NCI-H2029 (cell line): ENCODE data around the gene SNIP1.
"Not testable (repeated sequence)": the region's sequence is repeated elsewhere in the genome, so short reads cannot be mapped to it uniquely, and the experiment has no call there.

ENCODE experiments used
- DNase-seq: peaks from one replicate; lab custom pipeline; 2025; lab: John Stamatoyannopoulos, UW

Gene SNIP1

DNA sequence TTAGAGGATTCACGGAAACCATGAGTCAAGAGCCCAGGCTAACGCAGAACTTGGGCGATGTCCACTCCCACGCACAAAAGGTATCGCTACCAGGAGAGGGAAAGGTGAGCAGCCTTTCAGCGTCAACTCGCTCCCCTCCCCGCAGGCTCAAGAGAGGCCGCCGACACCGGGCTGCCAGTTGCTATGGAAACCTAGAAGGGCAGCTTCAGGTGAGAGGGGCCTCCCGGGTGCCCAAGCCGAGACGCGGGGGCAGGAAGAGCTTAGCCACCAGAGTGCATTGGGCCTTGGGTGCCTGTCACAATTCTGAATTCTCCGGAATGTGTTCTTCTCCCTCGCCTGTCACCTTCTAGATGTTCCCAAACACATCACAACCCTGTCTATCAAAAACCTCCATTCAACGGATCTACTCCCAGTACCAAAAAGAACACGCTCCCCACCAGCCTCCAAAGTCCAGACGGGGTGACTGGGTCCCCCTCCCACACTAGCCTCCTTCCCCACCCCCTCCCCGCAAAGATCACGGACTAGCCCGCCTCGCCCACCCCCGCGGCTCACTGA is 40.2 kb downstream of the SNIP1 start:
- peak; percentile 91 for DNase-seq

DNA sequence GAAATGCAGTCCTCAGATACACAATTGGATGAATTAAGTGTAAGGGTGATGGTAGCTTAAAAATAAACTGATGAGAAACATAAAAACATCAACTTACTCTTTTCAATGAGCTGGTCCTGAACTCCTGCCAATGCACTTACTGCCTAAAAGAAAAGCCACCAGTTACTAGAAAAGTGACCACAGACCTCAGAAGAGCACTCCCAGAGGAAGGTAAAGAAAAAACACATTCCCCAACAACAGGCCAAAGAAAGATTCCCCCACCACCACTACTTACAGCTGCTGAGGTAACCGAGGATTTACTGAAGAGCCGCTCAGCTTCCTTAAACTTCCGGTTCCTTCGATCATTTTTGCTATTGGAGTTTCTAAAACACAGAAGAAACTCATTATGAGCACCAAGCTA is 44.9 kb downstream of the SNIP1 start:
- no peak for DNase-seq

DNA sequence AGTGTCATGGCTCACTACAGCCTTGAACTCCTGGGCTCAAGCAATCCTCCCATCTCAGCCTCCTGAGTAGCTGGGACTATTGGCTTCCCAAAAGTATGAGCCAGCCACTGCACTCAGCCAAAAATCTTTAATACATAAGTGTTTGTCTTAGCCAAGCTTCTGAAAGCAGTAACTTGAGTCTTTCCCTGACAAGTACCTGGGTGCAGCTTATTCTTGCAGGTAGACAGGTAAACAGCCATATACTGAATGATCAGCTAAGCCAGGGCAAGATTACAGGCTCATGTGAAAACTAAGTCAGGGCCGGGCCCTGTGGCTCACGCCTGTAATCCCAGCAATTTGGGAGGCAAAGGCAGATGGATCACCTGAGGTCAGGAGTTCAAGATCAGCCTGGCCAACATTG is 47.4 kb downstream of the SNIP1 start:
- DNase-seq = no peak

DNA sequence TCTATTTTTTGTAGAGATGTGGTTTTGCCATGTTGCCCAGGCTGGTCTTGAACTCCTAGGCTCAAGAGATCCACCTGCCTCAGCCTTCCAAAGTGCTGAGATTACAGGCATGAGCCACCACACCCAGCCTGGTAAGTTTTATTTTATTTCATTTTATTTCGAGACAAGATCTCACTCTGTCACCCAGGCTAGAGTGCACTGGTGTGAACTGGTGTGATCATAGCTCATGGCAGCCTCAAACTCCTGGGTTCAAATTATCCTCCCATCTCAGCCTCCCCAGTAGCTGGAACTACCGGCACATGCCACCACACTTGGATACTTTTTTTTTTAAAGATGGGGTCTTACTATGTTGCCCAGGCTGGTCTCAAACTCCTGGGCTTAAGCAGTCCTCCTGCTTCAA is 51.3 kb downstream of the SNIP1 start:
- DNase-seq = not testable (repeated sequence)

DNA sequence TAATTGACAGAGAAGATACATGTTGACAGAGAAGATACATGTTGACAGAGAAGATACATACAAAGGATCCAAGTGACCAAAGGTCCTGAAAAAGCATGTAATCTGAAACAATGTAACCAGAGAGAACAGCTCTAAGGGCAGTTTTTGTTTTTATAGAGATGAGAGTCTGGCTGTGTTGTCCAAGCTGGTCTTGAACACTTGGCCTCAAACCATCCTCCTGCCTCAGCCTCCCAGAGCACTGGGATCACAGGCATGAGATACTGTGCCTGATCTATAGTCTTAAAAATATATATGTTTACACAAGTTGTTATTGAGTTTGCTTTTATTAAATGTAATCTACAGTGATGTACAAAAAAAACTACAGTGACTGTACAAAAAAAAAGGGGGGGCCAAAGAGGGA is 52.0 kb downstream of the SNIP1 start:
- DNase-seq = no peak

DNA sequence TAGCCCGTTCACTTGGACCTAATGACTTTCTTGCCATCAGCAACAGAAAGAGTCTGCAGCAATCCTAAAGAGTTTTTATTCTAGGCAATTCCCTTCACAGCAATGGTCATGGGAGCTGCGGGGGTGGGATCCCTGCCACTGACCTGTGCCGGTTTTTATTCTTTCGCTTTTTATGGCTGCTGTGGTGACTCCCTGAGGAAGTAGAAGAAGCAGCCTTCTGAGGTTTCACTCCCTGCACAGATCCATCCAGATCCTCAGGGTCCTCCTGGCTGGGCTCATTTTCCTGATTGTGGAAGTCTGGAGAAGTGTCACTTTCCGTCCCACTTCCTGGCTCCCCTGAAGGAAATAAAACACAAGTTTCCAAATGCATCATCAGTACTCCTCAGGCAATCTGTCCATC is 52.4 kb downstream of the SNIP1 start:
- no peak for DNase-seq

DNA sequence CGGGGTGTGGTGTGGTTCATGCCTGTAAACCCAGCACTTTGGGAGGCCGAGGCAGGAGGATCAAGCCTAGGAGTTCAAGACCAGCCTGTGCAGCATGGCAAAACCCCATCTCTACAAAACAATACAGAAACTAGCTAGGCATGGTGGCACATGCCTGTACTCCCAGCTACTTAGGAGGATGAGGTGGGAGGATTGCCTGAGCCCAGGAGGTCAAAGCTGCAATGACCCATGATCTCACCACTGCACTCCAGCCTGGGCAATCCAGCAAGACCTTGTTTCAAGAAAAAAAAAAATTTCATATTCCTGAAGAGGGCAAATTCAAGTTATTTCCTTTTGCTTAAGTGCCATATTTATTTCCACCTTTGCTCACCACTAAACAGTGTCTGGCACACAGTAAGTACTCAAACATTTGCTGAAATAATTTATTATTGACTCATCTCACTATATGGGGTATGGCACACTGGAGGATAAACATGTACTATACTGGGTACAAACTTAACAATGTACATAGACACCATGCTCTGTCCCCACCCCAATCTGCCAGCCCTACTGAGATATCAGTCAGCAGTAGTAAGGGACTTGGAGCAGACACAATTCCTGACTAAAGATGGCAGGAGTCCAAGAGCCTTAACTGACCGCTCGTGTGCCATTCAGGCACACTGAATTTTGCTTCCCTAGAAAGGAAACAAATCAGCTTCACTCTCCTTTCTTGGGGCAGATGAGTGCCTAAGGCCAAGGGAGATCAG is 55.0 kb downstream of the SNIP1 start:
- peak; percentile 94 for DNase-seq

DNA sequence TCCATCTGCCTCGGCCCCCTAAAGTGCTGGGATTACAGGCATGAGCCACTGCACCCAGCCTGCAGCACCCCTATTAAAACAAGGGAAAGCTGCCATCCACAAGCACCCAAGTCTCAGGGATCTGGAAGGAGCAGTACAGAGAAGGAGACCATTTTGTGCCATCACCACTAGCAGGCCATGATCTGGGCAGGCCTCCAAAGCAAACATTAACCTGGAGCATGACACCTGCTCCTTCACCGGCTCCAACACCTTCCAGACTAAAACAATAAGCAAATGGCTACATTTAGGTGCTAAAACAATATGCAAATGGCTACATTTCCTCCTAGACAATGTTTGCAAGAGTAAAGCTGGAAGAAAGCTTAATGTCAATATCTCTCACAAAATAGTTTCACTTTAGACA is 56.3 kb downstream of the SNIP1 start:
- peak; percentile 100 for DNase-seq

DNA sequence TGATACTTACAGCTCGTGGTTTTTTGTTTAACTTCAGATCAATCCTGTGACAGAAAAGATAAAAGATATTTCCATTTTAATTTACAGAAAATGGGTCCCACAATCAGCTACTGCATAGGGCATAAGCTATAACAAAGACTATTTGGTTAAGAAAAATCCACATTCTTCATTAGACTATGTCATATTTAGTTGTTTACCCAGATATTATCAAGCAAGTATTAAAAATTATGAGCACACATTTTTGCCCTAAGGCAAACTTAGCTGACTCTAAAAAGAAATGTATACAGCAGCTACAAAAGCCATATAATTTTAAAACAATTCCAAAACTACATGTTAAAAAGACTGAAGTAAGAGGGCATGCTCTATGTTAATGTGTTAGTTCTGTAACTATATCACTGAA is 58.2 kb downstream of the SNIP1 start:
- no peak for DNase-seq

DNA sequence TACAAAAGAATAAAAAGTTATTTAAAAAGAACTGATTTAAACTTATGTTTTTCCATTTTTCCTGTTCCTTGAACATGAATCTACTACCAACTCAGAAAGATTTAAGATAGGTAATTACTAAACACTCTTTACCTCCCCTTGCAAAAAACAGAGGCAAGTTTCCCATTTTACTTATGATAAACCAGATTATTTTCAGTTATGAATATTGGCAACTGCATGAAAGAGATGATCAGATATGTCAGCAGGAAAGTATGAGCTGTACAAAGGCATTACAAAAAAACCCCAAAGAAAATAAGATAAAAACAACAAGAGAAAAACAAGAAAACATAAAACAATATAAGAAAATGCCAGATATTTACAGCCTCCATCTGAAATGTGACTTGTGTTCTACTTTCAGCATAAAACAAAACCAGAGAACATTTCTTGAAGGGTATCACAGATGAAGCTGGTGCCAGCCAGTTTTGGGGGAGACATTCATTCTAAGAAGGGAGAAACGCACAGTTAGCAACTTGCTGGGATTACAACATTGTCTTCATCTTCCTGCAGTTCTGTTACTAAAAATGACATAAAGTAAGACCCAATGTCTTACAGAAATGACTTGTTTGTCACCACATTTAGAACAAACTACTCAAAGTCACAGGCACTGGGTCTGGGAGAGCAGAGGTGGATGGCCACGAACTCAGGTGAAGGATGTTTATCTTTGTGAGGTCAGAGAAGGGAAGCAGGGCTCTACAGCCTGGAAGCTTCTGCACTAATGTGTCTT is 60.6 kb downstream of the SNIP1 start:
- no peak for DNase-seq

DNA sequence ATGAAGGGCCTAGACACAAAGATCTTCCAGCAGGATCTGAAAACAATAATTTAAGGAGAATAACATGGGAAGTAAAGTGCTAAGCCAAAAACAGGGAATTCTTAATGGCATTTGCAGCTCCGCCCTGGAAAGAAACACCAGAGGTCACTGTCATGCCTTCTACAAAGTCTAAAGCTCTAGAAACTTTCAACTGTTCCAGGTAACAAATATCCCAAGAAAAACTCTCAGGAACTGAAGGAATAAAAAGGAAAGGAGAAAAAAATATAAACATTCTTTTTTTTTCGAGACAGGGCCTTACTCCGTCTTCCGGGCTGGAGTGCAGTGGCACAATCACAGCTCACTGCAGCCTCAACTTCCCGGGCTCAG is 66.5 kb downstream of the SNIP1 start:
- DNase-seq = no peak

DNA sequence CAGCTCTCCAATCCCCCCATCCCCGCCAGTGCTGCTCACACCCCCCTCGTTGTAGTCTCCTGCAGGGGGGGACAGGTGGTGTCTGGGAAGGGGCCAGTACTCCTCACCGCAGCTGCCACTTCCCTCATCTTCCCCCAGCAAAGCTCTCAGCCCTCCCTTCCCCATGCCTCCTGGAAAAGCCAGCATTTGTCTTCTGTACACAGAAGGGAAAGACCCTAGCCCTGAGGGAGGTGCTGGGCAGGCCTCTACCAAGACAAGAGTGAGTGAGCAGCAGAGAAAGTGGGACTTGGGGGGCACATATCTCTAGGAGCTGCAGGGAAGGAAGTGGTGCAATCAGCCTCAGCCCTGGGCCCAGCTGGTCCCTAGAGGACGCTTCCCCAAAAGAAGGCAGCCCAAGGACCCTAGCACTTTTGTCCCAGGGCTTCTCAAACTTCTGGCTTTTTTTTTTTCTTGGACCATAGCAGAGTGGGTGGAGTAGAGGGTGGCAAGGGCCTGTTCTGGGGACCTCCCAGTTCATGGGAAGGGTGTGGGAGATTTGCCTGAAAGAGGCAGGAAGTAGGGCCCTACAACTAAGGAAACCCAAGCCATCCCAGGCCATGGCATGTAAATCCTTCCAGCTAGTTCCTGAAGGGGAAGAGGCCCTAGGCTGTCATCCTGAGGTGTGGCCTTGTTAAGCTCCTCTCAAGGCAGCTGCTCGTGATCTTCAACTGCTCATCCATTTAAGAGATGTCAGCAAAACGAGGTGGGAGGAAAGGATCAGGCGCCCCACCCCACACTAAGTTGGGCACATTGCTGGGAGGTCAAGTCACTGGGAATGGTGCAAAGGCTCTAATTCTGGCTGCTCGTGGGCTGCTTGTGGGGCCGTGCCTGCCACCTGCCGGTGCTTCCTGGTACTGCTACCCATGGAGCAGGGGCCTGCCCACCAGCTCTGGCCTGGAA is 67.1 kb downstream of the SNIP1 start:
- peak; percentile 70 for DNase-seq

DNA sequence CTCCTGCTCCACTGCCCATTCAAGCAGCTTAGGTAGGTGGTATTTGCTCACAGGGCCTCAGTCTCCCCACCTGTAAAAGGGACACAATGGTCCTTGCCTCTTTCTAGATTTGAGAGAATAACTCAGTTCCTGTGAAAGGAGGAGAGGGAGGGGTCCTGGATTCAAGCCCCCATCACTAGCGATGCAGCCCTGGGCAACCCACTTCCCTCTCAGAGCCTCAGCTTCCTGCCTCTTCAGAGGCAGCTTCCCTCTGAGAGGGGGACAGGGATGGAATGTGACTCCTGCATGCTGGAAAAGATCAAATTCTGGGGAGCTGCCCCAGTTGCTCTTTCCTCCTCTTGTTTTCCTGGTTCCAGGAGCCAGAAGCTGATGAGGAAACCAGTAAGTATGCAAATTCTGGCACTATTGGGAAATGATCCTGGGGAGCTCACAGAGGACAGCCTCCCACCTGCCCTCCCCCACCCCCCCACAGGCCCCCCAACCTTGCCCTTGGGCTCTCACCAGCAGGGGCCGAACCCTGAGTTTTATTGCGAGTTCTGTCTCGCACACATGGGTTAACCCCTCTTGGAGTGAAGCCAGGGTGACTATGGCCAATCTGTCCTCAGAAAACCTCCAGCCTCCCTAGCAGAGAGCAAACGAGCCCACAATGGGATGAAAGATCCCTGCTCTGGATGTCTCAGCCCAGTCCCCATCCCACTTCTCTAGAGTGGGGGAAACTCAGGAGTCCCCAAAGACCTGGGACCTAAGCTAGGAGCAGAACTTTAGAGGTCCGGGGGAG is 68.0 kb downstream of the SNIP1 start:
- no peak for DNase-seq
